HL-60 (cell line): Measurements from ENCODE around the gene ARRB1.

ENCODE experiments used
- DNase-seq, 2 experiments: peaks; one replicate each; pipeline ENCODE4 v3.0.0-alpha.2; 2010 to 2020; ENCODE audit warnings: low read depth in 1 of 2, low spot score in 1 of 2
- H3K27ac ChIP-seq: fragments of 250-450 bp; sonication (Bioruptor Pico); replicated peaks from 2 replicates; pipeline ENCODE4 v1.5.1; 2020; ENCODE audit warnings: mild to moderate bottlenecking, moderate library complexity
- H3K27me3 ChIP-seq: fragments of 250-450 bp; sonication (Bioruptor Pico); 2 replicates; pipeline ENCODE4 v1.5.1; 2021; ENCODE audit warnings: mild to moderate bottlenecking, moderate library complexity; ENCODE audit not compliant: insufficient read depth, poor library complexity, severe bottlenecking
- H3K4me3 ChIP-seq: replicated peaks from 2 replicates; pipeline ENCODE4 v1.5.1; 2011; ENCODE audit warnings: mild to moderate bottlenecking, control low read depth, low read length; ENCODE audit not compliant: insufficient read depth
- CTCF ChIP-seq: IDR thresholded peaks from one replicate; pipeline ENCODE4 v1.5.1; 2011; ENCODE audit warnings: low read length, control low read depth, inconsistent platforms; ENCODE audit not compliant: insufficient read depth
- GABPA ChIP-seq: IDR thresholded peaks from 2 replicates; pipeline ENCODE4 v1.6.1; 2012; ENCODE audit warnings: low read depth
- POLR2AphosphoS5 ChIP-seq: IDR thresholded peaks from 2 replicates; pipeline ENCODE4 v1.6.1; 2012; ENCODE audit warnings: low read depth
- REST ChIP-seq: IDR thresholded peaks from 2 replicates; pipeline ENCODE4 v1.6.1; 2012; ENCODE audit warnings: low read depth; ENCODE audit not compliant: insufficient replicate concordance
- SPI1 ChIP-seq: IDR thresholded peaks from 2 replicates; pipeline ENCODE4 v1.6.1; 2012; ENCODE audit warnings: low read depth, mild to moderate bottlenecking, borderline replicate concordance

The ARRB1 gene

DNA sequence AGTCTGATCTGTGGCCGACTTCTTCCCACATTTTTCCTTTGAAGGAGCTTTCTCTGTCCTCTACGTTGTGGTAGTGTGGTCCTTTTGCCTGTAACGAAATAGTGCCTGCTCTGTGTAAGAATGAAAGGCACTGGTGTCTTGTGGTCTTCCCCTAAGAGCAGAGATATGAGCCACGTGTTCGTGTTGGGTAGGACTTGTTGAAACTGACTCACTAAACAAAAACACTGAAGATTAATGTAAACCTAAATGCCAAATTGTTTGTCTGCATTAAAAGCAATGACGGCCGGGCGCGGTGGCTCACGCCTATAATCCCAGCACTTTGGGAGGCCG, 37.8 kb upstream of the ARRB1 start:
- TF ChIP-seq POLR2AphosphoS5 (no peak), CTCF (no peak), SPI1 (no peak), GABPA (no peak), REST (no peak)
- Histone ChIP-seq H3K27ac (no peak overlapping the region), H3K4me3 (no peak overlapping the region), H3K27me3 (no peaks in the 10 kb centered on the region)
- DNase-seq, result no peak

GRCh38 chr11:75388386-75389275, 37.2 kb upstream of the ARRB1 start:
- TF ChIP-seq CTCF (peak; percentile 66), GABPA (no peak)
- DNase-seq, result peak; percentile 66 to 78
- Histone ChIP-seq H3K4me3 (no peak overlapping the region), H3K27me3 (no peaks in the 10 kb centered on the region), H3K27ac (no peak overlapping the region)

- no peak for DNase-seq
- Histone ChIP-seq H3K4me3 (no peak overlapping the region), H3K27ac (no peak overlapping the region), H3K27me3 (no peaks in the 10 kb centered on the region)
- TF ChIP-seq POLR2AphosphoS5 (no peak), REST (no peak), CTCF (no peak), GABPA (no peak), SPI1 (no peak)
Measured at GRCh38 chr11:75387736-75388294, 36.4 kb upstream of the ARRB1 start.
